Loucy (cell line): ENCODE measurements around the gene CRYBB3.

Source experiments
- H2AFZ ChIP-seq: fragments of 200-600 bp; sonication (generic); 2 replicates; pipeline ENCODE4 v1.6.0; 2016; ENCODE audit warnings: antibody characterized with exemption, mild to moderate bottlenecking, low read length, moderate library complexity
- H3F3A ChIP-seq: fragments of 200-600 bp; 2 replicates; pipeline ENCODE4 v1.6.0; 2016; ENCODE audit warnings: antibody characterized with exemption, low read depth, mild to moderate bottlenecking
- H3K27me3 ChIP-seq: fragments of 200-600 bp; sonication (generic); 2 replicates; pipeline ENCODE4 v1.6.1; 2014; ENCODE audit warnings: low read length, mild to moderate bottlenecking; ENCODE audit not compliant: insufficient read depth, poor library complexity, severe bottlenecking
- H3K36me3 ChIP-seq: fragments of 200-600 bp; sonication (generic); 2 replicates; pipeline ENCODE4 v1.6.1; 2016; ENCODE audit warnings: low read length; ENCODE audit not compliant: insufficient read depth
- H3K4me1 ChIP-seq: fragments of 200-600 bp; sonication (generic); 2 replicates; pipeline ENCODE4 v1.5.1; 2014; ENCODE audit warnings: low read length, mild to moderate bottlenecking; ENCODE audit not compliant: insufficient read depth, poor library complexity, severe bottlenecking
- H3K4me2 ChIP-seq: fragments of 200-600 bp; sonication (generic); 2 replicates; pipeline ENCODE4 v1.6.0; 2014; ENCODE audit warnings: antibody characterized with exemption, low read length, low read depth, mild to moderate bottlenecking; ENCODE audit not compliant: poor library complexity, severe bottlenecking
- H3K4me3 ChIP-seq: fragments of 200-600 bp; sonication (generic); 2 replicates; pipeline ENCODE4 v1.5.1; 2014; ENCODE audit warnings: low read length, mild to moderate bottlenecking, mixed read lengths; ENCODE audit not compliant: poor library complexity, severe bottlenecking
- H3K79me2 ChIP-seq: fragments of 200-600 bp; sonication (generic); 2 replicates; pipeline ENCODE4 v1.6.1; 2014; ENCODE audit warnings: low read length; ENCODE audit not compliant: insufficient read depth
- H3K9ac ChIP-seq: fragments of 200-600 bp; sonication (generic); 2 replicates; pipeline ENCODE4 v1.6.0; 2014; ENCODE audit warnings: mild to moderate bottlenecking, low read depth, low read length, moderate library complexity; ENCODE audit not compliant: poor library complexity, severe bottlenecking
- H3K9me2 ChIP-seq: fragments of 200-600 bp; sonication (generic); replicated peaks from 2 replicates; pipeline ENCODE4 v1.6.1; 2016; ENCODE audit warnings: low read depth, low read length, mixed read lengths
- H3K9me3 ChIP-seq: fragments of 200-600 bp; sonication (generic); 2 replicates; pipeline ENCODE4 v1.6.1; 2014; ENCODE audit warnings: mild to moderate bottlenecking, antibody characterized with exemption, low read length, low read depth; ENCODE audit not compliant: insufficient read depth
- H4K20me1 ChIP-seq: fragments of 200-600 bp; sonication (generic); 2 replicates; pipeline ENCODE4 v1.6.0; 2014; ENCODE audit warnings: antibody characterized with exemption, low read length, mild to moderate bottlenecking; ENCODE audit not compliant: insufficient read depth, poor library complexity, severe bottlenecking
- CTCF ChIP-seq: fragments of 200-600 bp; sonication (generic); conservative IDR thresholded peaks from 2 replicates; pipeline ENCODE4 v1.5.1; 2014; ENCODE audit warnings: mild to moderate bottlenecking, antibody characterized with exemption, low read length
- EZH2phosphoT487 ChIP-seq: fragments of 200-600 bp; IDR thresholded peaks from 2 replicates; pipeline ENCODE4 v1.6.1; 2018; ENCODE audit warnings: antibody characterized with exemption, mild to moderate bottlenecking, moderate library complexity, borderline replicate concordance

The CRYBB3 gene

GRCh38 chr22:25192406-25192805 is 7.3 kb upstream of the CRYBB3 start:
- H3K9me2 ChIP-seq = no peaks in the 10 kb centered on the region
- no peaks in the 10 kb centered on the region for H3K36me3 ChIP-seq
- H3F3A ChIP-seq = no peaks in the 10 kb centered on the region
- no peaks in the 10 kb centered on the region for H3K4me1 ChIP-seq
- H4K20me1 ChIP-seq = no peaks in the 10 kb centered on the region
- H3K79me2 ChIP-seq = no peaks in the 10 kb centered on the region
- no peak overlapping the region for H3K4me3 ChIP-seq
- H3K27me3 ChIP-seq = no peaks in the 10 kb centered on the region
- no peak overlapping the region for H3K9ac ChIP-seq
- H3K4me2 ChIP-seq = no peak overlapping the region
- no peak for TF ChIP-seq CTCF
- TF ChIP-seq EZH2phosphoT487 = no peak
- no peaks in the 10 kb centered on the region for H3K9me3 ChIP-seq
- no peak overlapping the region for H2AFZ ChIP-seq

GRCh38 chr22:25193130-25193529 is 6.5 kb upstream of the CRYBB3 start:
- Histone ChIP-seq H3K9me2 (no peaks in the 10 kb centered on the region), H3K27me3 (no peaks in the 10 kb centered on the region), H4K20me1 (no peaks in the 10 kb centered on the region), H3K79me2 (no peaks in the 10 kb centered on the region), H3K4me3 (no peak overlapping the region), H3K36me3 (no peaks in the 10 kb centered on the region), H2AFZ (no peak overlapping the region), H3K4me2 (no peak overlapping the region), H3K9ac (no peak overlapping the region), H3K9me3 (no peaks in the 10 kb centered on the region), H3F3A (no peaks in the 10 kb centered on the region), H3K4me1 (no peaks in the 10 kb centered on the region)
- no peak for TF ChIP-seq CTCF
- TF ChIP-seq EZH2phosphoT487 = no peak

GRCh38 chr22:25193548-25193947 is 6.1 kb upstream of the CRYBB3 start:
- Histone ChIP-seq H3K27me3 (no peaks in the 10 kb centered on the region), H3K36me3 (no peaks in the 10 kb centered on the region), H2AFZ (no peak overlapping the region), H3K9me2 (no peaks in the 10 kb centered on the region), H3F3A (no peaks in the 10 kb centered on the region), H3K9me3 (no peaks in the 10 kb centered on the region), H3K4me1 (no peaks in the 10 kb centered on the region), H3K9ac (no peak overlapping the region), H4K20me1 (no peaks in the 10 kb centered on the region), H3K4me3 (no peak overlapping the region), H3K79me2 (no peaks in the 10 kb centered on the region), H3K4me2 (no peak overlapping the region)
- TF ChIP-seq CTCF (no peak), EZH2phosphoT487 (no peak)
